Breast epithelium (tissue), 4 donors: Measurements from ENCODE around the gene ACACA. TPM values are rescaled to one million over a fixed set of nuclear protein-coding genes. Genes with fewer than 3 reads are reported as not detected.

ENCODE experiments used
- DNase-seq, 2 donors: peaks; one replicate each; pipeline ENCODE4 v3.0.0-alpha.2; 2019; ENCODE audit warnings: low spot score in 2 of 2
- H3K27ac ChIP-seq, 2 donors: fragments of 200-600 bp; sonication (generic) in 1 of 2; one replicate each; pipeline ENCODE4 v1.5.1; 2016 to 2019; ENCODE audit warnings: mild to moderate bottlenecking in 1 of 2
- H3K27me3 ChIP-seq, 2 donors: fragments of 200-600 bp; sonication (generic) in 1 of 2; one replicate each; pipeline versions ENCODE4 v1.5.1 to v1.6.0; 2017 to 2019; ENCODE audit warnings: control low read depth in 1 of 2, mild to moderate bottlenecking in 1 of 2
- H3K36me3 ChIP-seq: fragments of 200-600 bp; one replicate; pipeline ENCODE4 v1.5.1; 2019
- H3K4me1 ChIP-seq, 2 donors: fragments of 200-600 bp; sonication (generic); one replicate each; pipeline ENCODE4 v1.5.1; 2016 to 2019; ENCODE audit warnings: control low read depth in 1 of 2
- H3K4me3 ChIP-seq, 3 donors: fragments of 200-600 bp; sonication (generic); 1 replicate in 2 of 3; 2 replicates in 1 of 3; pipeline ENCODE4 v1.5.1; 2016 to 2019; ENCODE audit warnings: mild to moderate bottlenecking in 3 of 3, moderate library complexity in 2 of 3
- H3K9me3 ChIP-seq, 2 donors: fragments of 200-600 bp; sonication (generic) in 1 of 2; one replicate each; pipeline ENCODE4 v1.5.1; 2016 to 2019; ENCODE audit warnings: control low read depth in 1 of 2
- POLR2A ChIP-seq: fragments of 450-650 bp; IDR thresholded peaks from one replicate; pipeline ENCODE4 v1.6.1; 2016; ENCODE audit warnings: antibody characterized with exemption, mild to moderate bottlenecking, moderate library complexity
- POLR2AphosphoS5 ChIP-seq, 3 donors: sonication (generic); formaldehyde crosslinking; IDR thresholded peaks; one replicate each; pipeline ENCODE4 v1.6.1; 2017; ENCODE audit warnings: antibody characterized with exemption in 3 of 3
- intact Hi-C: fragments of 100-400 bp; cut with DNase I; formaldehyde crosslinking; loops from one replicate; pipeline ENCODE4 v1.15.1; 2023; ENCODE audit warnings: low total_unique reads
- total RNA-seq, 3 donors: library from RNA; depleted of rRNA; stranded (reverse); fragments of >200 nt; gene quantifications; one replicate each; pipeline ENCODE4 v1.1.0, GENCODE V29; 2016
- TF ChIP-seq, protein P1 (sequence below), 3 donors: fragments of 450-650 bp; IDR thresholded peaks; one replicate each; pipeline ENCODE4 v1.5.1; 2016 to 2017; ENCODE audit warnings: antibody characterized with exemption in 3 of 3, mild to moderate bottlenecking in 3 of 3, moderate library complexity in 3 of 3

ACACA gene
- total RNA-seq, 3 donors from 2014 or later = 32.8 to 46.5 (median 36.1) TPM

DNA sequence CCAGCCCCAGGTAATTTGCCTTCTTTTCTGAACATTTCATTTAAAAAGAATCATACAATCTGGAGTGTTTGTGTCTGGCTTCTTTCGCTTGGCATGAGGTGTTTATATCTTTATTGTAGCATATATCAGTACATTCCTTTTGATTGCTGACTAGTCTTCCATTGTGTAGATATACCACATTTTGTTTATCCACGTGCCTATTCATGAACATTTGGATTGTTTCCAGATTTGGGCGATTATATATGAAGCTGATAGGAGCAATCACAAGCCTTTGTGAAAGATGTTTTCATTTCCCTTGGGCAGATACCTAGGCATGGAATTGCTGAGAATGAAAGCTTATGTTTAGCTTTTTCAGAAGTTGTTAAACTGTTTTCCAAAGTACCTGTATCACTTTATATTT is 337.5 kb downstream of the ACACA start:
- H3K27ac ChIP-seq = no peak overlapping the region
- no peak overlapping the region for H3K4me3 ChIP-seq
- intact Hi-C loops = no loop called here
- no peak for DNase-seq
- no peaks in the 10 kb centered on the region for H3K9me3 ChIP-seq
- H3K4me1 ChIP-seq = no peaks in the 10 kb centered on the region
- TF ChIP-seq POLR2AphosphoS5 (IDR thresholded peaks at IDR 0.05) (no peak), POLR2A (no peak)
- TF ChIP-seq, protein P1, sequence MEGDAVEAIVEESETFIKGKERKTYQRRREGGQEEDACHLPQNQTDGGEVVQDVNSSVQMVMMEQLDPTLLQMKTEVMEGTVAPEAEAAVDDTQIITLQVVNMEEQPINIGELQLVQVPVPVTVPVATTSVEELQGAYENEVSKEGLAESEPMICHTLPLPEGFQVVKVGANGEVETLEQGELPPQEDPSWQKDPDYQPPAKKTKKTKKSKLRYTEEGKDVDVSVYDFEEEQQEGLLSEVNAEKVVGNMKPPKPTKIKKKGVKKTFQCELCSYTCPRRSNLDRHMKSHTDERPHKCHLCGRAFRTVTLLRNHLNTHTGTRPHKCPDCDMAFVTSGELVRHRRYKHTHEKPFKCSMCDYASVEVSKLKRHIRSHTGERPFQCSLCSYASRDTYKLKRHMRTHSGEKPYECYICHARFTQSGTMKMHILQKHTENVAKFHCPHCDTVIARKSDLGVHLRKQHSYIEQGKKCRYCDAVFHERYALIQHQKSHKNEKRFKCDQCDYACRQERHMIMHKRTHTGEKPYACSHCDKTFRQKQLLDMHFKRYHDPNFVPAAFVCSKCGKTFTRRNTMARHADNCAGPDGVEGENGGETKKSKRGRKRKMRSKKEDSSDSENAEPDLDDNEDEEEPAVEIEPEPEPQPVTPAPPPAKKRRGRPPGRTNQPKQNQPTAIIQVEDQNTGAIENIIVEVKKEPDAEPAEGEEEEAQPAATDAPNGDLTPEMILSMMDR (IDR thresholded peaks at IDR 0.05) = no peak
- no peaks in the 10 kb centered on the region for H3K36me3 ChIP-seq
- H3K27me3 ChIP-seq = no peaks in the 10 kb centered on the region

DNA sequence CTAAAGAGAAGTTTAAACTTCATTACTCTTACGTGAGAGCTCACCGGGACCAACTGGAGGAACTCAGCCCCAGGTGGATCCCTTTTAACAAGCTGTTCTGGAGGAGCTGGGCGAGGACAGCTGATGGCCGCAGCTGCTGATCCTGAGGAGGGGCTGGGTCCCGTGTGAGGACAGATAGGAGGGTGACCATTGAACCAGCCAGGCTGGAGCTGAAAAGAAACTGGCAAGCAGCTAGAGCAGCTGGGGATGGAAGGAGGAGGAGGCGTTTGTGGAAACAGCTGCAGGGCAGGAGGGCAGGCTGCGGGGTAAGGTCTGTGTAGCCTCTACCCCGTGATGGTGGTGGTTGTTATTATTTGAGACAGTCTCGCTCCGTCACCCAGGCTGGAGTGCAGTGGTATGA is 338.4 kb downstream of the ACACA start:
- Histone ChIP-seq H3K27ac (no peak overlapping the region), H3K36me3 (no peaks in the 10 kb centered on the region), H3K4me3 (no peak overlapping the region), H3K9me3 (no peaks in the 10 kb centered on the region), H3K4me1 (no peaks in the 10 kb centered on the region), H3K27me3 (no peaks in the 10 kb centered on the region)
- DNase-seq = no peak
- intact Hi-C loops = no loop called here
- TF ChIP-seq POLR2AphosphoS5 (IDR thresholded peaks at IDR 0.05) (no peak), POLR2A (no peak)
- TF ChIP-seq, protein P1 (IDR thresholded peaks at IDR 0.05) = no peak

DNA sequence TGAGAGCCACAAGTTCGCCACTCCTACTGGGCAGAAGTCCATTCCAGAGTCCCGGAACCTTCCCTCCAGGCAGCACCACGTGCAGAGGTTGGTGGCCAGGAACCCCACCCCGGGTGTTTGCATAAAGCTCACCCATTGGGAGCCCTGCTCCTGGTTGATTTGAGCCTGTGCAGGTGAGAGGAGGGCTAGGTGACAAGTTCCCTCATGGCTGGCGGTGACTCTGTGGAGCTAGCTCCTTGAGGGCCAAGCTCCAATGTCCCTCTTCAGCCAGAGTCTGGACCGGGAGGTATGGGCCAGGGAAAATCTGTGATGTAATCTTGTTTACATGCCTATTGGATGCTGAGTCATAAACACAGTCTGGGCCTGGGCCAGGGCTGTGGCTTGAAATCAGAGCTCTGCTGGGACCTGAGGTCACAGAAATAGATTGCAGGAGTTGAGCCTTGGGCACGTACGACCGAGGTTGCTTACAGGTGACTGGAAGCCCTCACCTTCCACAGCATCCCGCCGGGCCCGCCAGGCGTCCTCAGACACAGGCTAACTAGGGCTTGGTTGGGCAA is 339.0 kb downstream of the ACACA start:
- Histone ChIP-seq H3K4me1 (no peaks in the 10 kb centered on the region), H3K36me3 (no peaks in the 10 kb centered on the region), H3K27me3 (no peaks in the 10 kb centered on the region), H3K27ac (no peak overlapping the region), H3K4me3 (peak overlapping the region in 1 of 3 donors; percentile 17), H3K9me3 (no peaks in the 10 kb centered on the region)
- DNase-seq = peak; percentile 39 to 68
- intact Hi-C loops = no loop called here
- TF ChIP-seq POLR2A (no peak), POLR2AphosphoS5 (IDR thresholded peaks at IDR 0.05) (no peak)
- TF ChIP-seq, protein P1 (IDR thresholded peaks at IDR 0.05) = no peak

DNA sequence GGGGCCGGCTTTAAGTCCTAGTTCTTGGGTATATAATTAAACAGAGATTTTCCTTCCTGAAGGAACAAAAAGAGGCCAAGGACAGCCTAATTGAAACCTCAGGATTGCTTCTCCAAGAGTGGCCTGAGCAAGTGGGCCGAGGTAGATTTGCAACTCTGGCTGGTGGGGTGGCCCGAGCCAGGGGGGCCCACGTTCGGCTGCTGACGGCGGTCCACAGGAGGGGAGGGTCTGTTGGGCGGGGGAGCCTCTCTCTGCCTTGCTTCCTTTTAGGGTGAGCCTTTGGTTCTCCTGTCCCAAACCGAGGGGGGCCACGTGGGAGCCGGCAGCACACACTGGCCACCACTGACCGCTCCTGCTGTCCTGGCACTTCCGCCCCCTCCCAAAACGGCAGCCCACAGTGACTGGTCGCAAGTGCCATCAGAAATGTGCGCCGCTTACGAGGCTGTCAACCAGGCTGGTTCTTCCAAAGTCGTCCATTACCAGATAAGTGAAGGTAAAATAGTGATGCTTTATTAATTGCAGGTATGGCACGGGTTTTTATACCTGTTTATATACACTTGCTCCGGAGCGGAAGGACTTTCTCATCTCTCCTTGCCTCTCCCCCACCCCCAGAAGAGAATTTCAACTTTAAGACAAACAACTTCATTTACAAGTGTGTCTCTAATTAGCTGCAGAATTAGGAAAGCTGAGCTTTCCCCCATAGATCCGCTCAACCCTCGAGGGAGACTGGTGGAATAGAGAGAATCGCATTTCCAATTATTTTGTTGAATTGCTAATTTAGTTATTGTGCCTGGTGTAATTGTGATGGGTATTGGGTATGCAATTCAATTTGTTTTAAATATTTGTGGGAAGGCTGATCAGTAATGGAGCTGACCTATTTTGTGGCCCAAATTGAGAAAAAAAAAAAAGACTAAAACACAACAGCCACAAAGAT is 340.0 kb downstream of the ACACA start:
- no peaks in the 10 kb centered on the region for H3K27me3 ChIP-seq
- H3K4me1 ChIP-seq = no peaks in the 10 kb centered on the region
- H3K27ac ChIP-seq = no peak overlapping the region
- no peaks in the 10 kb centered on the region for H3K36me3 ChIP-seq
- DNase-seq = no peak
- intact Hi-C loops = no loop called here
- H3K9me3 ChIP-seq = no peaks in the 10 kb centered on the region
- TF ChIP-seq POLR2AphosphoS5 (IDR thresholded peaks at IDR 0.05) (no peak), POLR2A (no peak)
- TF ChIP-seq, protein P1 (IDR thresholded peaks at IDR 0.05) = no peak
- no peak overlapping the region for H3K4me3 ChIP-seq
